Spleen (tissue), 7 donors: ENCODE measurements around the gene ZAR1.

Source experiments
- POLR2A ChIP-seq, 3 donors: fragments of 450-650 bp; IDR thresholded peaks; one replicate each; pipeline ENCODE4 v1.5.1; 2017; ENCODE audit warnings: antibody characterized with exemption in 3 of 3, mild to moderate bottlenecking in 1 of 3
- POLR2AphosphoS5 ChIP-seq, 3 donors: sonication (generic); formaldehyde crosslinking; IDR thresholded peaks; one replicate each; pipeline ENCODE4 v1.5.1; 2017; ENCODE audit warnings: antibody characterized with exemption in 3 of 3
- TF ChIP-seq, protein P1 (sequence below), 11 experiments: fragments of 200-600 bp in 7 of 11; fragments of 450-650 bp in 4 of 11; sonication (generic) in 4 of 11; IDR thresholded peaks in 8 of 11; conservative IDR thresholded peaks in 3 of 11; 1 replicate in 7 of 11; 2 replicates in 4 of 11; pipeline versions ENCODE4 v1.4.0 to v1.8.0; 2016 to 2021; ENCODE audit warnings: antibody characterized with exemption in 11 of 11, inconsistent platforms in 4 of 11, mild to moderate bottlenecking in 1 of 11
- donor health status: DM: no; HTN: no; CAD: no; lungs with moderate emphysema.
- donor health status: DM: no; HTN: no; CAD: no.
- donor health status: DM: no; HTN: no; CAD: no.

GRCh38 chr4:48489683-48490011, 405 bp upstream of the ZAR1 start:
- TF ChIP-seq, protein P1, sequence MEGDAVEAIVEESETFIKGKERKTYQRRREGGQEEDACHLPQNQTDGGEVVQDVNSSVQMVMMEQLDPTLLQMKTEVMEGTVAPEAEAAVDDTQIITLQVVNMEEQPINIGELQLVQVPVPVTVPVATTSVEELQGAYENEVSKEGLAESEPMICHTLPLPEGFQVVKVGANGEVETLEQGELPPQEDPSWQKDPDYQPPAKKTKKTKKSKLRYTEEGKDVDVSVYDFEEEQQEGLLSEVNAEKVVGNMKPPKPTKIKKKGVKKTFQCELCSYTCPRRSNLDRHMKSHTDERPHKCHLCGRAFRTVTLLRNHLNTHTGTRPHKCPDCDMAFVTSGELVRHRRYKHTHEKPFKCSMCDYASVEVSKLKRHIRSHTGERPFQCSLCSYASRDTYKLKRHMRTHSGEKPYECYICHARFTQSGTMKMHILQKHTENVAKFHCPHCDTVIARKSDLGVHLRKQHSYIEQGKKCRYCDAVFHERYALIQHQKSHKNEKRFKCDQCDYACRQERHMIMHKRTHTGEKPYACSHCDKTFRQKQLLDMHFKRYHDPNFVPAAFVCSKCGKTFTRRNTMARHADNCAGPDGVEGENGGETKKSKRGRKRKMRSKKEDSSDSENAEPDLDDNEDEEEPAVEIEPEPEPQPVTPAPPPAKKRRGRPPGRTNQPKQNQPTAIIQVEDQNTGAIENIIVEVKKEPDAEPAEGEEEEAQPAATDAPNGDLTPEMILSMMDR (IDR thresholded peaks at IDR 0.05 in 8 of 11, conservative IDR thresholded peaks at IDR 0.05 in 3 of 11): no peak
- TF ChIP-seq POLR2A (IDR thresholded peaks at IDR 0.05) (no peak), POLR2AphosphoS5 (IDR thresholded peaks at IDR 0.05) (no peak)
